Measurements from ENCODE around the gene TMEM119. TPM values are rescaled to one million over a fixed set of nuclear protein-coding genes. Genes with fewer than 3 reads are reported as not detected.

The TMEM119 gene
- total and polyA plus RNA-seq, 2 of the 8 experiments (the other 6 are each of a cell fraction or from before 2014, with no cell fraction given) = 0.35 to 0.61 TPM

- DNase-seq (ENCODE audit: low read depth in 1 of 2, low spot score in 2 of 2) (no peak), FAIRE-seq (no peak)
- H3K36me3 ChIP-seq (ENCODE audit: control insufficient read depth in 2 of 4, insufficient read depth in 4 of 4, low read length in 3 of 4) = no peaks in the 10 kb centered on the region
- H3K9me3 ChIP-seq (ENCODE audit: insufficient read depth in 2 of 2, low read depth in 1 of 2, low read length in 1 of 2) = no peaks in the 10 kb centered on the region; a peak in 2 of 4 replicates
- no peak overlapping the region for H3K18ac ChIP-seq (ENCODE audit: extremely low read depth, low read length)
- H2BK15ac ChIP-seq (ENCODE audit: low read length) = peak overlapping the region; percentile 97; the same call in 1 of the 2 replicates
- H3K79me1 ChIP-seq (ENCODE audit: low read depth, low read length) = no peaks in the 10 kb centered on the region
- WGBS, 2 experiments (ENCODE audit: extremely low coverage in 1 of 2, insufficient coverage in 1 of 2, insufficient read length in 1 of 2, insufficient replicate concordance in 2 of 2, low coverage in 1 of 2, low lambda C conversion rate in 2 of 2, missing lambda C conversion rate in 1 of 2) = 92% methylated on average over 8 of the region's 8 CpGs; no CpG with 5 or more reads in 1 of the 2 experiments
- H4K91ac ChIP-seq (replicated peaks; ENCODE audit: insufficient read length, low read length) = peak overlapping the region; percentile 91
- H3K27ac ChIP-seq (ENCODE audit: low read depth, low read length) = no peak overlapping the region
- ChIA-PET POLR2A (ENCODE audit: partially characterized antibody) (interaction anchor here (1.4 kb wide), 1 partner anchor 63 kb away, joined by 5 read pairs; no protein-coding TSS in a partner anchor), CTCF (ENCODE audit: partially characterized antibody) (interaction anchor here (9.0 to 22.5 kb wide), 2 partner anchors 14 to 57 kb away, joined by 90 to 523 read pairs; partner anchors contain the start of genes ISCU, SART3 and SELPLG)
- no peak overlapping the region for H2AFZ ChIP-seq (ENCODE audit: low read length)
- no peak overlapping the region for H3K14ac ChIP-seq (ENCODE audit: insufficient read length)
- H3K23ac ChIP-seq (ENCODE audit: insufficient read length) = no peak overlapping the region
- no peak overlapping the region for H4K8ac ChIP-seq (ENCODE audit: extremely low read depth, insufficient read depth, low read length)
- H4K5ac ChIP-seq (ENCODE audit: insufficient read length, low read depth, low read length) = no peak overlapping the region
- H2AK5ac ChIP-seq (ENCODE audit: low read depth, low read length) = 0 out of 2 replicates have a peak overlapping the region, but pooled peaks have one; percentile 3
- no peaks in the 10 kb centered on the region for H3K23me2 ChIP-seq (ENCODE audit: low read depth, low read length)
- H3K56ac ChIP-seq (replicated peaks; ENCODE audit: insufficient read length, low read depth, low read length) = no peak overlapping the region
- H3K4me3 ChIP-seq (ENCODE audit: extremely low read depth in 1 of 4, insufficient read depth in 2 of 4, low read depth in 3 of 4, low read length in 4 of 4) = no peak overlapping the region
- no peak overlapping the region for H3K4ac ChIP-seq (replicated peaks; ENCODE audit: insufficient read length, low read depth, low read length)
- H3K79me2 ChIP-seq (ENCODE audit: control insufficient read depth in 1 of 2, insufficient read depth in 2 of 2, low read length in 2 of 2) = no peaks in the 10 kb centered on the region
- H3K27me3 ChIP-seq (replicated peaks in 1 of 4; ENCODE audit: control insufficient read depth in 3 of 4, extremely low read depth in 1 of 4, insufficient read depth in 3 of 4, low read length in 3 of 4) = no peaks in the 10 kb centered on the region
- TF ChIP-seq SIN3A (conservative IDR thresholded peaks at IDR 0.05 in 1 of 2, IDR thresholded peaks at IDR 0.05 in 1 of 2; ENCODE audit: low read depth in 1 of 2, low read length in 2 of 2) = no peak
- no peak for TF ChIP-seq GTF2F1 (IDR thresholded peaks at IDR 0.05; ENCODE audit: borderline replicate concordance, low read depth, low read length)
- peak; percentile 79; the same call in 1 of the 2 replicates for TF ChIP-seq EGR1 (IDR thresholded peaks at IDR 0.05; ENCODE audit: borderline replicate concordance, low read depth, low read length)
- 0 out of 2 replicates have a peak overlapping the region, but pooled peaks have one; percentile 60 for H2BK12ac ChIP-seq (ENCODE audit: low read depth, low read length)
- H4K20me1 ChIP-seq (replicated peaks in 1 of 2; ENCODE audit: control insufficient read depth in 1 of 2, insufficient read depth in 2 of 2, low read length in 2 of 2) = no peaks in the 10 kb centered on the region
- peaks cover under 1 to 5% (median 4%) of the 10 kb centered on the region in 4 experiments; a peak in 5 of 7 replicates for H3K4me1 ChIP-seq (replicated peaks in 1 of 4; ENCODE audit: control insufficient read depth in 3 of 4, insufficient read depth in 4 of 4, low read length in 3 of 4)
- H2BK120ac ChIP-seq (replicated peaks; ENCODE audit: low read depth, low read length) = no peak overlapping the region
- no peak overlapping the region for H3K4me2 ChIP-seq (ENCODE audit: insufficient read depth in 1 of 2, low read depth in 2 of 2, low read length in 2 of 2)
- no peak overlapping the region for H3K9ac ChIP-seq (replicated peaks in 1 of 4; ENCODE audit: extremely low read depth in 1 of 4, low read depth in 3 of 4, low read length in 3 of 4)
- no peak overlapping the region for H2BK20ac ChIP-seq (ENCODE audit: low read length)
- H2BK5ac ChIP-seq (ENCODE audit: low read depth, low read length) = peak overlapping the region; percentile 63
Measured at GRCh38 chr12:108623577-108623976, 25.7 kb upstream of the TMEM119 start.
